Measurements from ENCODE around the gene TAF4B. TPM values are rescaled to one million over a fixed set of nuclear protein-coding genes. Genes with fewer than 3 reads are reported as not detected.

The TAF4B gene
- polyA plus RNA-seq, 1 donor from 2014 or later, result 0.38 TPM

DNA sequence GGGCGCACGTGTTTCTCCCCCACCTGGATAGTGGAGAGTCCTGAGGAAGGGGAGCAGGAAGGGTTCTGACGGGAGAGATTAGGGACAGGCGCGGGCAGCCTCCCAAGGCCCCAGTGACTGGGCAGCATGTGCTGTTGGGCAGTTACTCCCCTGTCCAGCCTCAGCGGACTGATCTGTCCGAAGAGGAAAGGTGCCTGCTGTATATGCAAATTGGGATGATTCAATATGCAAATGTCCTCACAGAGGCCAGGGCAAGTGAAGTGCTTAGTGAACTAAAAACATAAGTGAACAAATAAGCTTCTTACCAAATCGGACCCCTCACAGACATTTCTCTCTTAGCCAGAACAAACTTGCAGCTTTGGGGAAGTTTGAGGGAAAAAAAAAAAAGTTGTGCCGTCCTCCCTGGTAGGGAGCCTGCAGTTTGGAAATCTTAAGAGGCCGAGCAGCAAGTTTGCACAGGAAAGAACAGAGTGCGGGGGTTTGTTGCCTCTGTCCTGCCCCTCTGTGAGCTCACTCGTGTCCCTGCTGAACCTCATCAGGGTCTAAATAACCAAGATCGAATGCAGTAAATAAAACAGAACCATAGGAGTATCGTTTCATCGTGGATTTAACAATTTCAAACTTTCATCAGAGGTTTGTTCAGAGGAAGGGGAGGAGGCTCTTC lies 180.7 kb downstream of the TAF4B start:
- Histone ChIP-seq H3F3A (ENCODE audit: insufficient read depth, low read length, poor library complexity, severe bottlenecking) (no peaks in the 10 kb centered on the region), H3K9me3 (ENCODE audit: low read length) (no peaks in the 10 kb centered on the region), H3K27me3 (ENCODE audit: insufficient read depth, low read depth, low read length) (no peaks in the 10 kb centered on the region), H3K9me2 (ENCODE audit: insufficient read depth, low read length) (no peaks in the 10 kb centered on the region), H3K4me3 (ENCODE audit: low read length) (no peak overlapping the region), H3K36me3 (ENCODE audit: insufficient read depth, low read length) (no peaks in the 10 kb centered on the region), H3K27ac (ENCODE audit: low read length) (no peak overlapping the region), H3K9ac (ENCODE audit: low read length) (no peak overlapping the region), H3K4me2 (ENCODE audit: low read length) (no peak overlapping the region), H2AFZ (ENCODE audit: low read depth, low read length) (no peak overlapping the region), H3K79me2 (replicated peaks; ENCODE audit: insufficient read depth, low read length) (no peaks in the 10 kb centered on the region), H4K20me1 (ENCODE audit: insufficient read depth) (no peaks in the 10 kb centered on the region)
- TF ChIP-seq TAF1 (IDR thresholded peaks at IDR 0.05; ENCODE audit: low read depth), result no peak
- TF ChIP-seq, protein P1, sequence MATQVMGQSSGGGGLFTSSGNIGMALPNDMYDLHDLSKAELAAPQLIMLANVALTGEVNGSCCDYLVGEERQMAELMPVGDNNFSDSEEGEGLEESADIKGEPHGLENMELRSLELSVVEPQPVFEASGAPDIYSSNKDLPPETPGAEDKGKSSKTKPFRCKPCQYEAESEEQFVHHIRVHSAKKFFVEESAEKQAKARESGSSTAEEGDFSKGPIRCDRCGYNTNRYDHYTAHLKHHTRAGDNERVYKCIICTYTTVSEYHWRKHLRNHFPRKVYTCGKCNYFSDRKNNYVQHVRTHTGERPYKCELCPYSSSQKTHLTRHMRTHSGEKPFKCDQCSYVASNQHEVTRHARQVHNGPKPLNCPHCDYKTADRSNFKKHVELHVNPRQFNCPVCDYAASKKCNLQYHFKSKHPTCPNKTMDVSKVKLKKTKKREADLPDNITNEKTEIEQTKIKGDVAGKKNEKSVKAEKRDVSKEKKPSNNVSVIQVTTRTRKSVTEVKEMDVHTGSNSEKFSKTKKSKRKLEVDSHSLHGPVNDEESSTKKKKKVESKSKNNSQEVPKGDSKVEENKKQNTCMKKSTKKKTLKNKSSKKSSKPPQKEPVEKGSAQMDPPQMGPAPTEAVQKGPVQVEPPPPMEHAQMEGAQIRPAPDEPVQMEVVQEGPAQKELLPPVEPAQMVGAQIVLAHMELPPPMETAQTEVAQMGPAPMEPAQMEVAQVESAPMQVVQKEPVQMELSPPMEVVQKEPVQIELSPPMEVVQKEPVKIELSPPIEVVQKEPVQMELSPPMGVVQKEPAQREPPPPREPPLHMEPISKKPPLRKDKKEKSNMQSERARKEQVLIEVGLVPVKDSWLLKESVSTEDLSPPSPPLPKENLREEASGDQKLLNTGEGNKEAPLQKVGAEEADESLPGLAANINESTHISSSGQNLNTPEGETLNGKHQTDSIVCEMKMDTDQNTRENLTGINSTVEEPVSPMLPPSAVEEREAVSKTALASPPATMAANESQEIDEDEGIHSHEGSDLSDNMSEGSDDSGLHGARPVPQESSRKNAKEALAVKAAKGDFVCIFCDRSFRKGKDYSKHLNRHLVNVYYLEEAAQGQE (IDR thresholded peaks at IDR 0.05; ENCODE audit: borderline replicate concordance), result no peak
- no peak for TF ChIP-seq EZH2 (IDR thresholded peaks at IDR 0.05; ENCODE audit: borderline replicate concordance, insufficient read depth, low read length, poor library complexity, severe bottlenecking)
- TF ChIP-seq RAD21 (conservative IDR thresholded peaks at IDR 0.05), result no peak

DNA sequence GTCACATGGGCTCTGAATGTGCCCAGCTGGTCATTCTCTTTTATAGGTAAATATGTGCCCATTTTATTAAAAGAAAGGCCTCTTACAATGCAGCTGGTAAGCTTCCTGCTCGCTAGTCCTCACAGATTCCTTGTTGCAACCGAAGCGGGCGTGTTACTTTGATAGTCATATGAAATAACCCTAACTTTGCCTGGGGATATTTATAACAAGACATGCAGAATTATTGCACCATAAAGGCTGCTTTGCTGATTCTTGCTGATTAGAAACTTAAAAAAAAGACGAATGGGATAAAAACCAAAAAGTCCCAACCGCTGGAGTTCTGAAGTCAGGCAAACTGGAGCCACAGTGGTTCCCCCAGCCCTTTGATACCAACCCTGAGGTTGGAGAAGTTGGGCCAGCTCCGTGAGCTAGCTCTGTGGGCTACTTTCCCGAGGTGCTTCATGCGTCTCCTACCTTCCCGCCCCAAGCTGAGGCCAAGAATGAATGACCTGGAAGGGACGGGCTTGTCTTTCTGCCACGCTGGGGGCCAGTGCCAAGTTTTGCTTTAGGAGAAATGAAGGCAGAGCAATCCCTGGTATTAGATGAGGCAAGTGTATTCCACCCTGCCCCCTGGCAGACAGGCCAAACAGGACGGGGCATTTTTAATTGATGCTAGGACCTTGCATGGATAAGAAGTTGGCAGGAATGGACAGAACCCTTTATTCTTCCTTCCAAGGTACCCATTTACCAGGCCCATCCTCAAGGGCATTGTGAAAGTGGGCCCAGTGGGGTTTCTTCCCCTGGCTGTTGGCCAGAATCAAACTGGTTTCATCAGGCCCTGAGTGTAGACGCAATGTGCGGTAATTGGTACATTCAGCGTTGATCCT lies 181.7 kb downstream of the TAF4B start:
- Histone ChIP-seq H3K4me3 (ENCODE audit: low read length) (no peak overlapping the region), H3K27me3 (ENCODE audit: insufficient read depth, low read depth, low read length) (no peaks in the 10 kb centered on the region), H3K9ac (ENCODE audit: low read length) (no peak overlapping the region), H3F3A (ENCODE audit: insufficient read depth, low read length, poor library complexity, severe bottlenecking) (no peaks in the 10 kb centered on the region), H4K20me1 (ENCODE audit: insufficient read depth) (no peaks in the 10 kb centered on the region), H3K79me2 (replicated peaks; ENCODE audit: insufficient read depth, low read length) (no peaks in the 10 kb centered on the region), H3K4me2 (ENCODE audit: low read length) (no peak overlapping the region), H2AFZ (ENCODE audit: low read depth, low read length) (no peak overlapping the region), H3K36me3 (ENCODE audit: insufficient read depth, low read length) (no peaks in the 10 kb centered on the region), H3K27ac (ENCODE audit: low read length) (no peak overlapping the region), H3K9me3 (ENCODE audit: low read length) (no peaks in the 10 kb centered on the region), H3K9me2 (ENCODE audit: insufficient read depth, low read length) (no peaks in the 10 kb centered on the region)
- TF ChIP-seq, protein P1 (IDR thresholded peaks at IDR 0.05; ENCODE audit: borderline replicate concordance), result no peak
